Measurements from ENCODE around the gene POU2F2.

GRCh38 chr19:42173695-42174094 is 41.4 kb upstream of the POU2F2 start:
- TF ChIP-seq, protein P1, sequence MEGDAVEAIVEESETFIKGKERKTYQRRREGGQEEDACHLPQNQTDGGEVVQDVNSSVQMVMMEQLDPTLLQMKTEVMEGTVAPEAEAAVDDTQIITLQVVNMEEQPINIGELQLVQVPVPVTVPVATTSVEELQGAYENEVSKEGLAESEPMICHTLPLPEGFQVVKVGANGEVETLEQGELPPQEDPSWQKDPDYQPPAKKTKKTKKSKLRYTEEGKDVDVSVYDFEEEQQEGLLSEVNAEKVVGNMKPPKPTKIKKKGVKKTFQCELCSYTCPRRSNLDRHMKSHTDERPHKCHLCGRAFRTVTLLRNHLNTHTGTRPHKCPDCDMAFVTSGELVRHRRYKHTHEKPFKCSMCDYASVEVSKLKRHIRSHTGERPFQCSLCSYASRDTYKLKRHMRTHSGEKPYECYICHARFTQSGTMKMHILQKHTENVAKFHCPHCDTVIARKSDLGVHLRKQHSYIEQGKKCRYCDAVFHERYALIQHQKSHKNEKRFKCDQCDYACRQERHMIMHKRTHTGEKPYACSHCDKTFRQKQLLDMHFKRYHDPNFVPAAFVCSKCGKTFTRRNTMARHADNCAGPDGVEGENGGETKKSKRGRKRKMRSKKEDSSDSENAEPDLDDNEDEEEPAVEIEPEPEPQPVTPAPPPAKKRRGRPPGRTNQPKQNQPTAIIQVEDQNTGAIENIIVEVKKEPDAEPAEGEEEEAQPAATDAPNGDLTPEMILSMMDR (IDR thresholded peaks at IDR 0.05): no peak
- no peak for TF ChIP-seq POLR2A (IDR thresholded peaks at IDR 0.05)
